ENCODE data around the gene ARL2BP.

Gene ARL2BP

GRCh38 chr16:57273826-57274225 is 28.8 kb downstream of the ARL2BP start:
- no peak for TF ChIP-seq TAF1 (IDR thresholded peaks at IDR 0.05; ENCODE audit: borderline replicate concordance, insufficient read depth, low read length)
- no peak for TF ChIP-seq POLR2AphosphoS5 (IDR thresholded peaks at IDR 0.05; ENCODE audit: low read depth, low read length)
- TF ChIP-seq REST (IDR thresholded peaks at IDR 0.05; ENCODE audit: insufficient read depth in 1 of 2, low read depth in 2 of 2, low read length in 2 of 2): no peak
- TF ChIP-seq FOXP2 (optimal IDR thresholded peaks at IDR 0.05; ENCODE audit: borderline replicate concordance, extremely low read depth, extremely low read length, insufficient read depth): no peak
- TF ChIP-seq SIN3A (IDR thresholded peaks at IDR 0.05; ENCODE audit: borderline replicate concordance, insufficient read depth, low read length): no peak

DNA sequence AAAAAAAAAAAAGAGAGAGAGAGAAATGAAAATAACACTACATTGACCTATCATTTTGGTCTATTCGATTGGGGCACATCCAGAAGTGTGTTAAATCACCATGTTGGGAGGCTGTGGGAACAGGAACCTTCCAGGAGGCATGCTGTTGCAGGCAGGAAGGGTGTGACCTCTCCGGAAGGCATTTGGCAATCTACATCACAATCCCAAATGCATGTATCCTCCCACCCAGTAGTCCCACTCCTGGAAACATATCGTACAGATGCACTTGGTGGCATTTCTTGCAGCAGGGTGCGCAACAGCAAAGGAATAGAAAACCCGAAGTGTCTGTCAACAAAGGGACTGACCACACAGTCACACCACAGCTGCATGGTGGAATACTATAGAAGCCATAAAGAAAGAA is 31.5 kb downstream of the ARL2BP start:
- TF ChIP-seq POLR2AphosphoS5 (IDR thresholded peaks at IDR 0.05; ENCODE audit: low read depth, low read length) (no peak), SIN3A (IDR thresholded peaks at IDR 0.05; ENCODE audit: borderline replicate concordance, insufficient read depth, low read length) (no peak), REST (IDR thresholded peaks at IDR 0.05; ENCODE audit: insufficient read depth in 1 of 2, low read depth in 2 of 2, low read length in 2 of 2) (no peak), TAF1 (IDR thresholded peaks at IDR 0.05; ENCODE audit: borderline replicate concordance, insufficient read depth, low read length) (no peak), FOXP2 (optimal IDR thresholded peaks at IDR 0.05; ENCODE audit: borderline replicate concordance, extremely low read depth, extremely low read length, insufficient read depth) (no peak)

DNA sequence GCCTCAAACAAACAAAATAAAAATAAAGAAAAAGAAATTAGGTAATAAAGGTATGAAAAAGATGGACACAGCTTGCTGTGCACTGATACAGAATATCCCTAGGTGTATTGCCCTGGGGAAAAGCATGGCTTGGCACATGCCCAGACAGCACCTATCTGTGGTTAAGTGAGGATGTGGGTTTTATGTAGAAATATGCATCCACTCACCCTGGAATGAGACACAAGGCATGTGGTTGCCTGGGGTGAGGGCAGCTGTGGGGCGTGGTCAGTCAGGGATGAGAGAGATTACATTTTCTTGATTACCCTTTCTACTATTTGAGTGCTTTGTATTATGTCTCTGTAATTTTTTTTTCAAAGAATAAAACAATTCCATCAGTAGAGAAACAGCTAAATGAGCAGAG is 32.5 kb downstream of the ARL2BP start:
- no peak for TF ChIP-seq REST (IDR thresholded peaks at IDR 0.05; ENCODE audit: insufficient read depth in 1 of 2, low read depth in 2 of 2, low read length in 2 of 2)
- TF ChIP-seq TAF1 (IDR thresholded peaks at IDR 0.05; ENCODE audit: borderline replicate concordance, insufficient read depth, low read length): no peak
- no peak for TF ChIP-seq POLR2AphosphoS5 (IDR thresholded peaks at IDR 0.05; ENCODE audit: low read depth, low read length)
- TF ChIP-seq FOXP2 (optimal IDR thresholded peaks at IDR 0.05; ENCODE audit: borderline replicate concordance, extremely low read depth, extremely low read length, insufficient read depth): no peak

GRCh38 chr16:57278494-57278893 is 33.4 kb downstream of the ARL2BP start:
- no peak for TF ChIP-seq FOXP2 (optimal IDR thresholded peaks at IDR 0.05; ENCODE audit: borderline replicate concordance, extremely low read depth, extremely low read length, insufficient read depth)
- TF ChIP-seq TAF1 (IDR thresholded peaks at IDR 0.05; ENCODE audit: borderline replicate concordance, insufficient read depth, low read length): no peak
- TF ChIP-seq SIN3A (IDR thresholded peaks at IDR 0.05; ENCODE audit: borderline replicate concordance, insufficient read depth, low read length): no peak
- no peak for TF ChIP-seq POLR2AphosphoS5 (IDR thresholded peaks at IDR 0.05; ENCODE audit: low read depth, low read length)
- no peak for TF ChIP-seq REST (IDR thresholded peaks at IDR 0.05; ENCODE audit: insufficient read depth in 1 of 2, low read depth in 2 of 2, low read length in 2 of 2)

Measured in PFSK-1 (cell line).